Smooth muscle cell (in vitro differentiated cells): ENCODE data around the gene DSC1. TPM values are rescaled to one million over a fixed set of nuclear protein-coding genes. Genes with fewer than 3 reads are reported as not detected.

ENCODE experiments used
- DNase-seq: peaks from one replicate; lab custom pipeline; 2025; ENCODE audit not compliant: unreplicated experiment; lab: John Stamatoyannopoulos, UW
- H2AFZ ChIP-seq: fragments of 200-600 bp; sonication (generic); 2 replicates; pipeline ENCODE4 v1.6.0; 2016; ENCODE audit warnings: antibody characterized with exemption, low read depth, mild to moderate bottlenecking
- H3F3A ChIP-seq: fragments of 200-600 bp; sonication (generic); 2 replicates; pipeline ENCODE4 v1.6.0; 2017; ENCODE audit warnings: antibody characterized with exemption, low read depth
- H3K27ac ChIP-seq: fragments of 200-600 bp; sonication (generic); 2 replicates; pipeline ENCODE4 v1.5.1; 2016; ENCODE audit warnings: low read depth, mild to moderate bottlenecking
- H3K27me3 ChIP-seq: fragments of 200-600 bp; sonication (generic); 2 replicates; pipeline ENCODE4 v1.6.1; 2016; ENCODE audit warnings: low read depth, mild to moderate bottlenecking
- H3K36me3 ChIP-seq: fragments of 200-600 bp; sonication (generic); 2 replicates; pipeline ENCODE4 v1.5.1; 2016; ENCODE audit warnings: low read depth
- H3K4me1 ChIP-seq: fragments of 200-600 bp; sonication (generic); 2 replicates; pipeline ENCODE4 v1.5.1; 2016; ENCODE audit warnings: low read depth
- H3K4me2 ChIP-seq: fragments of 200-600 bp; sonication (generic); 2 replicates; pipeline ENCODE4 v1.6.0; 2016; ENCODE audit warnings: mild to moderate bottlenecking
- H3K4me3 ChIP-seq: fragments of 200-600 bp; sonication (generic); 2 replicates; pipeline ENCODE4 v1.5.1; 2016; ENCODE audit warnings: mild to moderate bottlenecking
- H3K79me2 ChIP-seq: fragments of 200-600 bp; sonication (generic); 2 replicates; pipeline ENCODE4 v1.6.0; 2016; ENCODE audit warnings: low read depth, mild to moderate bottlenecking
- H3K9ac ChIP-seq: fragments of 200-600 bp; sonication (generic); 2 replicates; pipeline ENCODE4 v1.6.0; 2016; ENCODE audit warnings: low read depth
- H3K9me3 ChIP-seq: fragments of 200-600 bp; sonication (generic); replicated peaks from 2 replicates; pipeline ENCODE4 v1.5.1; 2016; ENCODE audit warnings: low read depth
- H4K20me1 ChIP-seq: fragments of 200-600 bp; sonication (generic); 2 replicates; pipeline ENCODE4 v1.6.0; 2016; ENCODE audit warnings: low read depth
- CTCF ChIP-seq: fragments of 200-600 bp; sonication (generic); IDR thresholded peaks from 2 replicates; pipeline ENCODE4 v1.5.1; 2017; ENCODE audit warnings: borderline replicate concordance, mild to moderate bottlenecking, antibody characterized with exemption; ENCODE audit not compliant: insufficient read depth, poor library complexity, severe bottlenecking
- WGBS: methylation state at CpG from one replicate; pipeline ENCODE4 v1.1.7; 2016; ENCODE audit warnings: low lambda C conversion rate; 5-methylcytosine and 5-hydroxymethylcytosine counted together
- polyA plus RNA-seq: library from polyadenylated mRNA; unstranded; fragments of >200 nt; fragmentation: Nextera tagmentation; extraction: Ambion mirVana; gene quantifications from 2 replicates; pipeline ENCODE4 v1.2.1, GENCODE V29; 2016
- total RNA-seq: library from RNA; depleted of rRNA; stranded (reverse); fragments of >200 nt; gene quantifications from 2 replicates; pipeline ENCODE4 v1.2.3, GENCODE V29; 2014

Gene DSC1
- total and polyA plus RNA-seq, 2 experiments from 2014 or later: 5.0 to 54.7 TPM

GRCh38 chr18:31097666-31098065 is 65.0 kb downstream of the DSC1 start:
- no peak overlapping the region for H2AFZ ChIP-seq
- H3K4me3 ChIP-seq: no peak overlapping the region
- WGBS: 89% methylated on average over 3 of the region's 3 CpGs
- peaks cover 4% of the 10 kb centered on the region for H3F3A ChIP-seq
- no peak for DNase-seq
- no peak for TF ChIP-seq CTCF
- no peak overlapping the region for H3K27ac ChIP-seq
- H3K27me3 ChIP-seq: no peaks in the 10 kb centered on the region
- H3K4me2 ChIP-seq: no peak overlapping the region
- H3K79me2 ChIP-seq: peaks cover 77% of the 10 kb centered on the region
- H3K9me3 ChIP-seq: no peaks in the 10 kb centered on the region
- H3K9ac ChIP-seq: no peak overlapping the region
- H4K20me1 ChIP-seq: peaks cover 35% of the 10 kb centered on the region
- H3K4me1 ChIP-seq: peaks cover 4% of the 10 kb centered on the region
- no peaks in the 10 kb centered on the region for H3K36me3 ChIP-seq

GRCh38 chr18:31093880-31094279 is 68.8 kb downstream of the DSC1 start:
- H3K9me3 ChIP-seq: no peaks in the 10 kb centered on the region
- TF ChIP-seq CTCF: no peak
- no peaks in the 10 kb centered on the region for H3F3A ChIP-seq
- no peaks in the 10 kb centered on the region for H3K4me1 ChIP-seq
- H2AFZ ChIP-seq: no peak overlapping the region
- no peaks in the 10 kb centered on the region for H3K27me3 ChIP-seq
- peaks cover 67% of the 10 kb centered on the region for H3K79me2 ChIP-seq
- DNase-seq: no peak
- H3K4me3 ChIP-seq: no peak overlapping the region
- no peak overlapping the region for H3K9ac ChIP-seq
- no peak overlapping the region for H3K27ac ChIP-seq
- H3K36me3 ChIP-seq: peaks cover 10% of the 10 kb centered on the region
- peaks cover 31% of the 10 kb centered on the region for H4K20me1 ChIP-seq
- no peak overlapping the region for H3K4me2 ChIP-seq
- 87% methylated on average over 2 of the region's 2 CpGs for whole genome bisulfite sequencing

- Histone ChIP-seq H3F3A (no peaks in the 10 kb centered on the region), H2AFZ (no peak overlapping the region), H4K20me1 (peaks cover 31% of the 10 kb centered on the region), H3K9ac (no peak overlapping the region), H3K4me2 (no peak overlapping the region), H3K9me3 (no peaks in the 10 kb centered on the region), H3K27me3 (no peaks in the 10 kb centered on the region), H3K79me2 (peaks cover 61% of the 10 kb centered on the region), H3K4me1 (no peaks in the 10 kb centered on the region), H3K27ac (no peak overlapping the region), H3K4me3 (no peak overlapping the region), H3K36me3 (peaks cover 10% of the 10 kb centered on the region)
- 96% methylated on average over 3 of the region's 3 CpGs for WGBS
- TF ChIP-seq CTCF: no peak
- no peak for DNase-seq
Observed at GRCh38 chr18:31093294-31093693, 69.4 kb downstream of the DSC1 start.

GRCh38 chr18:31091350-31091749 is 71.3 kb downstream of the DSC1 start:
- Histone ChIP-seq H3K9ac (no peak overlapping the region), H3K4me3 (no peak overlapping the region), H4K20me1 (peaks cover 25% of the 10 kb centered on the region), H3K4me1 (no peaks in the 10 kb centered on the region), H2AFZ (no peak overlapping the region), H3K27ac (no peak overlapping the region), H3K27me3 (no peaks in the 10 kb centered on the region), H3F3A (no peaks in the 10 kb centered on the region), H3K36me3 (peaks cover 10% of the 10 kb centered on the region), H3K79me2 (peaks cover 43% of the 10 kb centered on the region), H3K9me3 (no peaks in the 10 kb centered on the region), H3K4me2 (no peak overlapping the region)
- 80% methylated on average over 1 of the region's 1 CpG for WGBS
- no peak for DNase-seq
- TF ChIP-seq CTCF: no peak
